ENCODE measurements around the gene CREB5.
A peak's percentile ranks its signal among the peaks of the same experiment; 100 is the strongest.
"Not testable (repeated sequence)": the region's sequence is repeated elsewhere in the genome, so short reads cannot be mapped to it uniquely, and the experiment has no call there.

CREB5 gene

GRCh38 chr7:28790467-28790866 is 378.1 kb downstream of the CREB5 start:
- no peak for DNase-seq

GRCh38 chr7:28792858-28793257 is 380.5 kb downstream of the CREB5 start:
- DNase-seq = no peak

GRCh38 chr7:28793381-28794085 is 381.2 kb downstream of the CREB5 start:
- DNase-seq = peak; percentile 29

- no peak for DNase-seq
Measured at GRCh38 chr7:28798274-28798673, 386.0 kb downstream of the CREB5 start.

- no peak for DNase-seq
Measured at GRCh38 chr7:28799619-28800018, 387.3 kb downstream of the CREB5 start.

- no peak for DNase-seq
Measured at GRCh38 chr7:28800150-28800549, 387.8 kb downstream of the CREB5 start.

GRCh38 chr7:28802450-28802849 is 390.1 kb downstream of the CREB5 start:
- no peak for DNase-seq

GRCh38 chr7:28804157-28804556 is 391.8 kb downstream of the CREB5 start:
- DNase-seq = no peak

- peak; percentile 68 for DNase-seq
Measured at GRCh38 chr7:28804990-28805389, 392.7 kb downstream of the CREB5 start.

- peak; percentile 68 for DNase-seq
Measured at GRCh38 chr7:28806841-28807240, 394.5 kb downstream of the CREB5 start.

- DNase-seq = no peak
Measured at GRCh38 chr7:28807396-28807994, 395.2 kb downstream of the CREB5 start.

GRCh38 chr7:28808796-28809533 is 396.6 kb downstream of the CREB5 start:
- peak; percentile 68 for DNase-seq

- no peak for DNase-seq
Measured at GRCh38 chr7:28811008-28811407, 398.7 kb downstream of the CREB5 start.

GRCh38 chr7:28811701-28812430 is 399.5 kb downstream of the CREB5 start:
- DNase-seq = no peak

GRCh38 chr7:28812616-28813015 is 400.3 kb downstream of the CREB5 start:
- DNase-seq = no peak

GRCh38 chr7:28813243-28813962 is 401.1 kb downstream of the CREB5 start:
- no peak for DNase-seq

GRCh38 chr7:28815369-28815927 is 403.1 kb downstream of the CREB5 start:
- DNase-seq = no peak

- no peak for DNase-seq
Measured at GRCh38 chr7:28815928-28816373, 403.6 kb downstream of the CREB5 start.

GRCh38 chr7:28818996-28819395 is 406.7 kb downstream of the CREB5 start:
- DNase-seq = no peak

- no peak for DNase-seq
Measured at GRCh38 chr7:28823582-28823981, 411.3 kb downstream of the CREB5 start.

GRCh38 chr7:28825817-28826448 is 413.6 kb downstream of the CREB5 start:
- DNase-seq = not testable (repeated sequence)

All from fibroblast of skin of scalp (primary cell).